HepG2 (cell line): ENCODE measurements around the gene PLA2G4D. TPM values are rescaled to one million over a fixed set of nuclear protein-coding genes. Genes with fewer than 3 reads are reported as not detected.
A peak's percentile ranks its signal among the peaks of the same experiment; 100 is the strongest.

Source experiments
- FOXP1 ChIP-seq, 2 experiments: fragments of 450-650 bp in 1 of 2; IDR thresholded peaks; 2 replicates each; pipeline ENCODE4 v1.6.1; 2017 to 2018; ENCODE audit warnings: antibody characterized with exemption in 1 of 2
- IRF2 ChIP-seq: IDR thresholded peaks from 2 replicates; pipeline ENCODE4 v1.6.1; 2018; ENCODE audit warnings: missing genetic modification reagents, missing compliant biosample characterization
- MATR3 ChIP-seq: sonication (generic); formaldehyde crosslinking; IDR thresholded peaks from 2 replicates; pipeline ENCODE4 v1.4.0; 2020; ENCODE audit warnings: missing genetic modification reagents
- MAZ ChIP-seq, 2 experiments: sonication (generic) in 1 of 2; formaldehyde crosslinking in 1 of 2; IDR thresholded peaks; 2 replicates each; pipeline versions ENCODE4 v1.5.0 to v1.6.1; 2012 to 2020; ENCODE audit warnings: low read depth in 2 of 2, mild to moderate bottlenecking in 2 of 2, borderline replicate concordance in 1 of 2, improper control_type of control experiment in 1 of 2, low read length in 1 of 2, missing genetic modification reagents in 1 of 2, moderate library complexity in 1 of 2
- MYPOP ChIP-seq: sonication (generic); formaldehyde crosslinking; IDR thresholded peaks from 2 replicates; pipeline ENCODE4 v1.8.1; 2023; ENCODE audit warnings: mild to moderate bottlenecking, moderate library complexity, missing genetic modification reagents
- PRPF4 ChIP-seq: fragments of 200-400 bp; formaldehyde crosslinking; IDR thresholded peaks from 2 replicates; pipeline ENCODE4 v1.6.1; 2016; ENCODE audit warnings: low read length, low read depth; ENCODE audit not compliant: poor library complexity, severe bottlenecking
- SKIL ChIP-seq: sonication (generic); formaldehyde crosslinking; IDR thresholded peaks from 2 replicates; pipeline ENCODE4 v1.8.0; 2022; ENCODE audit warnings: missing genetic modification reagents, mild to moderate bottlenecking, moderate library complexity, borderline replicate concordance
- SOX6 ChIP-seq, 2 experiments: fragments of 450-650 bp in 1 of 2; sonication (generic) in 1 of 2; formaldehyde crosslinking in 1 of 2; IDR thresholded peaks; 2 replicates each; pipeline versions ENCODE4 v1.4.0 to v1.6.1; 2017 to 2020; ENCODE audit warnings: antibody characterized with exemption in 1 of 2, mild to moderate bottlenecking in 1 of 2, missing genetic modification reagents in 1 of 2
- THAP8 ChIP-seq: sonication (generic); formaldehyde crosslinking; IDR thresholded peaks from 2 replicates; pipeline ENCODE4 v1.5.1; 2020; ENCODE audit warnings: missing genetic modification reagents, mild to moderate bottlenecking, borderline replicate concordance
- THYN1 ChIP-seq: sonication (generic); formaldehyde crosslinking; IDR thresholded peaks from 2 replicates; pipeline ENCODE4 v1.8.1; 2023; ENCODE audit warnings: low read depth, mild to moderate bottlenecking, moderate library complexity, missing genetic modification reagents, borderline replicate concordance
- ZBTB33 ChIP-seq: sonication (generic); formaldehyde crosslinking; IDR thresholded peaks from 2 replicates; pipeline ENCODE4 v1.4.0; 2020; ENCODE audit warnings: missing genetic modification reagents
- ZMAT3 ChIP-seq: sonication (generic); formaldehyde crosslinking; conservative IDR thresholded peaks from 2 replicates; pipeline ENCODE4 v1.7.0; 2021; ENCODE audit warnings: missing genetic modification reagents
- ZNF557 ChIP-seq: sonication (generic); formaldehyde crosslinking; IDR thresholded peaks from 2 replicates; pipeline ENCODE4 v1.4.0; 2020; ENCODE audit warnings: missing genetic modification reagents
- ZNF597 ChIP-seq: sonication (generic); formaldehyde crosslinking; IDR thresholded peaks from 2 replicates; pipeline ENCODE4 v1.5.0; 2020; ENCODE audit warnings: missing genetic modification reagents
- ZSCAN5A ChIP-seq: sonication (generic); formaldehyde crosslinking; IDR thresholded peaks from 2 replicates; pipeline ENCODE4 v1.8.0; 2022; ENCODE audit warnings: mild to moderate bottlenecking, missing genetic modification reagents, borderline replicate concordance
- polyA plus RNA-seq, 8 experiments: library from polyadenylated mRNA; depleted of rRNA in 3 of 8; stranded (reverse) in 7 of 8; unstranded in 1 of 8; fragments of >200 nt; fragmentation: Illumina TruSeq in 4 of 8; extraction: Trizol in 4 of 8; gene quantifications; 2 replicates each; pipeline versions ENCODE4 v1.2.1 to v1.2.3, GENCODE V29; 2011 to 2016; ENCODE audit warnings: low read depth in 4 of 8, missing spikeins in 1 of 8, mixed read lengths in 1 of 8; ENCODE audit not compliant: insufficient read depth in 1 of 8
- total RNA-seq, 5 experiments: library from RNA; depleted of rRNA; stranded (reverse); fragments of >200 nt; fragmentation: Illumina TruSeq; extraction: Trizol; gene quantifications; 2 replicates each; pipeline ENCODE4 v1.2.3, GENCODE V29; 2016; ENCODE audit warnings: low read depth in 1 of 5

Gene PLA2G4D
- total and polyA plus RNA-seq, 2 of the 13 experiments (the other 11 are each of a cell fraction or from before 2014, with no cell fraction given), result 0.04 to 0.21 TPM

GRCh38 chr15:42138968-42139386 is 44.6 kb upstream of the PLA2G4D start (continued):
- no peak for TF ChIP-seq THAP8 (CRISPR knock-in tag)
- no peak for TF ChIP-seq SKIL (CRISPR knock-in tag)
- peak; percentile 78; the same call in 1 of the 2 replicates for TF ChIP-seq ZSCAN5A (CRISPR knock-in tag)
- TF ChIP-seq SOX6 (IDR thresholded peaks at IDR 0.05), result no peak
- TF ChIP-seq SOX6 (CRISPR knock-in tag; IDR thresholded peaks at IDR 0.05), result peak; percentile 99
- TF ChIP-seq MAZ (IDR thresholded peaks at IDR 0.05; ENCODE audit: borderline replicate concordance, low read depth, low read length), result peak; percentile 81; the same call in 1 of the 2 replicates
- no peak for TF ChIP-seq MAZ (CRISPR knock-in tag; IDR thresholded peaks at IDR 0.05; ENCODE audit: low read depth)
- TF ChIP-seq ZBTB33 (CRISPR knock-in tag), result peak; percentile 79
- TF ChIP-seq ZMAT3 (CRISPR knock-in tag), result no peak
- no peak for TF ChIP-seq ZNF597 (CRISPR knock-in tag)
- no peak for TF ChIP-seq ZNF557 (CRISPR knock-in tag)
- peak; percentile 89 for TF ChIP-seq FOXP1 (IDR thresholded peaks at IDR 0.05)
- peak; percentile 96 for TF ChIP-seq FOXP1 (CRISPR knock-in tag; IDR thresholded peaks at IDR 0.05)
- TF ChIP-seq MYPOP (CRISPR knock-in tag), result 0 out of 2 replicates have a peak, but pooled peaks have one; percentile 39
- peak; percentile 69; the same call in 1 of the 2 replicates for TF ChIP-seq IRF2 (CRISPR knock-in tag)
- no peak for TF ChIP-seq MATR3 (CRISPR knock-in tag)
- TF ChIP-seq PRPF4, result peak; percentile 39
- TF ChIP-seq THYN1 (CRISPR knock-in tag), result no peak
